HUES48 (cell line): ENCODE results near the gene NDE1.

Experiments used
- H3K27ac ChIP-seq: one replicate; pipeline ENCODE4 v1.7.0; 2013; ENCODE audit warnings: low read depth, low read length, inconsistent platforms
- H3K27me3 ChIP-seq: 2 replicates; pipeline ENCODE4 v1.6.1; 2013; ENCODE audit warnings: mild to moderate bottlenecking, low read length; ENCODE audit not compliant: control insufficient read depth, insufficient read depth
- H3K36me3 ChIP-seq: 2 replicates; pipeline ENCODE4 v1.6.1; 2013; ENCODE audit warnings: low read length; ENCODE audit not compliant: control insufficient read depth, insufficient read depth
- H3K4me1 ChIP-seq: 2 replicates; pipeline ENCODE4 v1.6.1; 2013; ENCODE audit warnings: mild to moderate bottlenecking, low read length; ENCODE audit not compliant: control insufficient read depth, insufficient read depth
- H3K4me3 ChIP-seq: 2 replicates; pipeline ENCODE4 v1.5.1; 2013; ENCODE audit warnings: mild to moderate bottlenecking, low read depth, low read length
- H3K9ac ChIP-seq: 2 replicates; pipeline ENCODE4 v1.6.1; 2013; ENCODE audit warnings: mild to moderate bottlenecking, low read depth, low read length, moderate library complexity
- H3K9me3 ChIP-seq: 2 replicates; pipeline ENCODE4 v1.6.1; 2013; ENCODE audit warnings: low read length; ENCODE audit not compliant: control insufficient read depth, insufficient read depth

NDE1 gene

GRCh38 chr16:15770107-15770506 is 120.1 kb downstream of the NDE1 start:
- no peaks in the 10 kb centered on the region for H3K27me3 ChIP-seq
- H3K4me3 ChIP-seq: no peak overlapping the region
- H3K27ac ChIP-seq: no peak overlapping the region
- H3K4me1 ChIP-seq: no peaks in the 10 kb centered on the region
- no peak overlapping the region for H3K9ac ChIP-seq
- no peaks in the 10 kb centered on the region for H3K36me3 ChIP-seq
- no peaks in the 10 kb centered on the region for H3K9me3 ChIP-seq

- no peaks in the 10 kb centered on the region for H3K9me3 ChIP-seq
- H3K36me3 ChIP-seq: no peaks in the 10 kb centered on the region
- no peak overlapping the region for H3K27ac ChIP-seq
- H3K4me3 ChIP-seq: no peak overlapping the region
- H3K4me1 ChIP-seq: no peaks in the 10 kb centered on the region
- no peaks in the 10 kb centered on the region for H3K27me3 ChIP-seq
- H3K9ac ChIP-seq: no peak overlapping the region
Observed at GRCh38 chr16:15770512-15770911, 120.5 kb downstream of the NDE1 start.

GRCh38 chr16:15771694-15772093 is 121.6 kb downstream of the NDE1 start:
- Histone ChIP-seq H3K27me3 (no peaks in the 10 kb centered on the region), H3K4me1 (no peaks in the 10 kb centered on the region), H3K9me3 (no peaks in the 10 kb centered on the region), H3K36me3 (no peaks in the 10 kb centered on the region), H3K27ac (no peak overlapping the region), H3K4me3 (no peak overlapping the region), H3K9ac (no peak overlapping the region)

DNA sequence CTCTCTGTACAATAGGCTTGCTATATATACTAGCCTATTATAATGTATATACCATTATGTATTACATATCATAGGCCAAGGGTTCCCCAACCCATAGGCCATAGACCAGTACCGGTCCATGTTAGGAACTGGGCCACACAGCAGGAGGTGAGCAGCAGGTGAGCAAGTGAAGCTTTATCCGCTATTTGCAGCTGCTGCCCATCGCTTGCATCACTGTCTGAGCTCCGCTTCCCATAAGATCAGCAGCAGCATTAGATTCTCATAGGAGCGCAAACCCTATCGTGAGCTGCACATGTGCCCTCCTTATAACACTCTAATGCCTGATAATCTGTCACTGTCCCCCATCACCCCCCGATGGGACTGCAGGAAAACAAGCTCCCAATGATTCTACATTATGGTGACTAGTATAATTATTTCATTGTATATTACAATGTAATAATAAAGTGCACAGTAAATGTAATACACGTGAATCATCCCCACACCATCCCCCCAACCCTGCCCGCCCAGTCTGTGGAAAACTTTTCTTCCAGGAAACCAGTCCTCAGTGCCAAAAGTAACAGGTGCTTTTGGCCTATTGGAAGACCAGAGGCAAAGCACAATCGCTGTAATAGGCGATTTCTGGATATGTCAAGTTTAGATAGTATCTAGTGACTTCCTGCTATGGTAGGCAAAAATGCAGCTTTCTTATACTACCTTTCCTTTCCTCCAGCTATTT is 122.7 kb downstream of the NDE1 start:
- H3K36me3 ChIP-seq: no peaks in the 10 kb centered on the region
- no peak overlapping the region for H3K9ac ChIP-seq
- H3K27ac ChIP-seq: no peak overlapping the region
- no peaks in the 10 kb centered on the region for H3K4me1 ChIP-seq
- H3K9me3 ChIP-seq: no peaks in the 10 kb centered on the region
- H3K27me3 ChIP-seq: no peaks in the 10 kb centered on the region
- no peak overlapping the region for H3K4me3 ChIP-seq

- no peak overlapping the region for H3K4me3 ChIP-seq
- H3K9me3 ChIP-seq: no peaks in the 10 kb centered on the region
- no peaks in the 10 kb centered on the region for H3K36me3 ChIP-seq
- no peak overlapping the region for H3K9ac ChIP-seq
- H3K4me1 ChIP-seq: no peaks in the 10 kb centered on the region; the same call in 1 of the 2 replicates
- H3K27me3 ChIP-seq: no peaks in the 10 kb centered on the region
- H3K27ac ChIP-seq: no peak overlapping the region
Observed at GRCh38 chr16:15773968-15774367, 123.9 kb downstream of the NDE1 start.

DNA sequence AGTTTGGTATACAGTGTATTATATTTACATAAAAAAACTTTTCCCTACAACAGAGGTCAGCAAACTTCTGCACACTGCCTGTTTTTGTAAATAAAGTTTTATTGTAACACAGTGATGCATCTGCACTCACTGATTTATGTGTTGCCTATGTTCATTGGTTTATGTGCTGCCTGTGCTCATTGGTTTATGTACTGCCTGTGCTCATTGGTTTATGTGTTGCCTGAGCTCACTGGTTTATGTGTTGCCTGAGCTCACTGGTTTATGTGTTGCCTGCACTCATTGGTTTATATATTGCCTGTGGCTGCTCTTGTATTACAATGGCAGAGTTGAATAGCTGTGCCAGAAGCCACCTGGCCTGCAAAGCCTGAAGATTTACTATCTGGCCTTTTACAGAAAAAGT is 125.2 kb downstream of the NDE1 start:
- no peaks in the 10 kb centered on the region for H3K9me3 ChIP-seq
- H3K4me3 ChIP-seq: no peak overlapping the region
- no peaks in the 10 kb centered on the region; the same call in 1 of the 2 replicates for H3K4me1 ChIP-seq
- no peak overlapping the region for H3K9ac ChIP-seq
- no peak overlapping the region for H3K27ac ChIP-seq
- H3K36me3 ChIP-seq: no peaks in the 10 kb centered on the region
- no peaks in the 10 kb centered on the region for H3K27me3 ChIP-seq

DNA sequence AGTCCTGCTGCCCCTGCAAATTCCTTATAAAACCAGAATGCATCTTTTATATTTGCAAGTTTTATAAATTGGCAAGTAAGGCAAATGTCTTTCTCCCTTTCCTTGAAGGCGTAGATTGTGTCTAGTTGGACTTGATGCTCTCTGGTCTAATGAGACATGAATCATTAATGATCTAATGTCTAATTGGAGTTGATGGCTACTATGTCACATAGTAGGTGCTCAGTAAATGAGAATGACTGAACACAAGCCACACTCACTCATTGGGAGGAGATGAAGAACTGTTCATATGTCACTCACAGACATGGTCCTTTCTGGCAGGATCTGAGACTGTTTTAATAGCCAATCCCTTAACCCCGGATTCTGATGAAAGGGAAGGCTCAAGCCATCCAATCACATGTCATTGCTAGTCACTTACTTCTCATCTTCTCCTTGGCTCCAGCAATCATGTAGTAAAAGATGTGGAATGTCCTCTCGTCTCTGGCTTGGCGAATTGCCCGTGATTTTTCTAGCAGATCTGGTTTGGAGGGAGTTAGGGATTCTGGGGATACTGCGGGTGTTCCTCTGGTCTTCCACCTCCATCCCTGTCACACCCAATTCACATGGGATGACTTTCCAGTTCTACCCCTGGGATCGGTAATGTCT is 125.7 kb downstream of the NDE1 start:
- Histone ChIP-seq H3K9ac (no peak overlapping the region), H3K27ac (no peak overlapping the region), H3K4me1 (no peaks in the 10 kb centered on the region; the same call in 1 of the 2 replicates), H3K36me3 (no peaks in the 10 kb centered on the region), H3K9me3 (no peaks in the 10 kb centered on the region), H3K27me3 (no peaks in the 10 kb centered on the region), H3K4me3 (no peak overlapping the region)
